Measurements from ENCODE around the gene NIPSNAP2.
"Not testable (repeated sequence)": the region's sequence is repeated elsewhere in the genome, so short reads cannot be mapped to it uniquely, and the experiment has no call there.

The NIPSNAP2 gene

GRCh38 chr7:56009695-56010094 lies 45.3 kb downstream of the NIPSNAP2 start:
- H3K27ac Mint-ChIP-seq, result no peak overlapping the region
- peaks cover 20% of the 10 kb centered on the region for H3K36me3 Mint-ChIP-seq (ENCODE audit: low read depth)
- H3K27me3 Mint-ChIP-seq, result no peaks in the 10 kb centered on the region
- no peak overlapping the region for H3K4me3 Mint-ChIP-seq
- no peaks in the 10 kb centered on the region for H3K9me3 Mint-ChIP-seq
- no peaks in the 10 kb centered on the region for H3K4me1 Mint-ChIP-seq (ENCODE audit: low read depth)

GRCh38 chr7:56017015-56017414 lies 52.6 kb downstream of the NIPSNAP2 start:
- peaks cover 27% of the 10 kb centered on the region for H3K36me3 Mint-ChIP-seq (ENCODE audit: low read depth)
- not testable (repeated sequence) for H3K27me3 Mint-ChIP-seq; H3K27ac Mint-ChIP-seq; H3K4me3 Mint-ChIP-seq; H3K9me3 Mint-ChIP-seq; H3K4me1 Mint-ChIP-seq (ENCODE audit: low read depth)

- Mint-ChIP-seq H3K9me3 (no peaks in the 10 kb centered on the region), H3K4me3 (no peak overlapping the region), H3K27me3 (no peaks in the 10 kb centered on the region), H3K4me1 (ENCODE audit: low read depth) (no peaks in the 10 kb centered on the region), H3K27ac (no peak overlapping the region), H3K36me3 (ENCODE audit: low read depth) (peaks cover 22% of the 10 kb centered on the region)
Observed at GRCh38 chr7:56019501-56019900, 55.1 kb downstream of the NIPSNAP2 start.

DNA sequence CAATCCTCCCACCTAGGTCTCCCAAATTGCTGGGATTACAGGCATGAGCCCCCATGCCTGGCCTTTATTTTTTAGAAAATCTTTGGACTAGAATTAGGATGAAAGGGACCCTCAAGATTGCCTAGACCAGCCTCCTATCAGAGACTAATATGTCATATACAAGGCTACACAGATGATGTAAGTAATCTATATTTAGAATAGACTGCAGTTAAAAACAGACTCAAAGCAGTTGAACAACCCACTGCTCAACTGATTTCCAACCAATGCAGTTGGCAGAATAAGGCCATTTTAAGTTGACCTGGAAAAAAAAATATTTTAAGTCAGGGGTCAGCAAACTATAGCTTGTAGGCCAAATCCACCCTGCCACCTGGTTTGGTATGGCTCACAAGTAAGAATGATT lies 59.1 kb downstream of the NIPSNAP2 start:
- H3K4me1 Mint-ChIP-seq (ENCODE audit: low read depth), result no peaks in the 10 kb centered on the region
- peaks cover 31% of the 10 kb centered on the region for H3K36me3 Mint-ChIP-seq (ENCODE audit: low read depth)
- no peaks in the 10 kb centered on the region for H3K27me3 Mint-ChIP-seq
- H3K9me3 Mint-ChIP-seq, result no peaks in the 10 kb centered on the region
- no peak overlapping the region for H3K27ac Mint-ChIP-seq
- no peak overlapping the region for H3K4me3 Mint-ChIP-seq

GRCh38 chr7:56026538-56026937 lies 62.2 kb downstream of the NIPSNAP2 start:
- Mint-ChIP-seq H3K9me3 (no peaks in the 10 kb centered on the region), H3K27me3 (no peaks in the 10 kb centered on the region), H3K4me3 (no peak overlapping the region), H3K36me3 (ENCODE audit: low read depth) (peaks cover 47% of the 10 kb centered on the region), H3K27ac (no peak overlapping the region), H3K4me1 (ENCODE audit: low read depth) (peaks cover under 1% of the 10 kb centered on the region)

- no peak overlapping the region for H3K27ac Mint-ChIP-seq
- no peak overlapping the region for H3K4me3 Mint-ChIP-seq
- no peaks in the 10 kb centered on the region for H3K27me3 Mint-ChIP-seq
- H3K4me1 Mint-ChIP-seq (ENCODE audit: low read depth), result peaks cover 13% of the 10 kb centered on the region
- no peaks in the 10 kb centered on the region for H3K9me3 Mint-ChIP-seq
- H3K36me3 Mint-ChIP-seq (ENCODE audit: low read depth), result peaks cover 48% of the 10 kb centered on the region
Observed at GRCh38 chr7:56028942-56029630, 64.7 kb downstream of the NIPSNAP2 start.

- no peak overlapping the region for H3K27ac Mint-ChIP-seq
- H3K4me1 Mint-ChIP-seq (ENCODE audit: low read depth), result peaks cover 13% of the 10 kb centered on the region
- peaks cover 44% of the 10 kb centered on the region for H3K36me3 Mint-ChIP-seq (ENCODE audit: low read depth)
- no peaks in the 10 kb centered on the region for H3K9me3 Mint-ChIP-seq
- no peak overlapping the region for H3K4me3 Mint-ChIP-seq
- no peaks in the 10 kb centered on the region for H3K27me3 Mint-ChIP-seq
Observed at GRCh38 chr7:56030340-56030739, 66.0 kb downstream of the NIPSNAP2 start.

DNA sequence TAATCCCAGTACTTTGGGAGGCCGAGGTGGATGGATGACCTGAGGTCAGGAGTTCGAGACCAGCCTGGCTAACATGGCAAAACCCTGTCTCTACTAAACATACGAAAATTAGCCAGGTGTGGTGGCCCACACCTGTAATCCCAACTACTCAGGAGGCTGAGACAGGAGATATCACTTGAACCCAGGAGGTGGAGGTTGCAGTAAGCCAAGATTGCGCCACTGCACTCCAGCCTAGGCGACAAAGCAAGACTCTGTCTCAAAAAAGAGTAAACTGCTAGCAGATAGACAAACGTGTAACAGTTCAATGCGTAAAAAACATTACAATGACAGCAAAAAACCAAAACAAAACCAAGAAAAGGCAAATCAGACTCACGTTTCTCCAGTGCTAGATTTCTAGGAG lies 67.2 kb downstream of the NIPSNAP2 start:
- H3K27me3 Mint-ChIP-seq, H3K27ac Mint-ChIP-seq, H3K9me3 Mint-ChIP-seq: not testable (repeated sequence)
- H3K36me3 Mint-ChIP-seq (ENCODE audit: low read depth), result peaks cover 38% of the 10 kb centered on the region
- peaks cover 13% of the 10 kb centered on the region for H3K4me1 Mint-ChIP-seq (ENCODE audit: low read depth)
- H3K4me3 Mint-ChIP-seq, result peak overlapping the region; percentile 12

- not testable (repeated sequence) for H3K27ac Mint-ChIP-seq, H3K9me3 Mint-ChIP-seq, H3K27me3 Mint-ChIP-seq
- H3K36me3 Mint-ChIP-seq (ENCODE audit: low read depth), result peaks cover 35% of the 10 kb centered on the region
- peaks cover 13% of the 10 kb centered on the region for H3K4me1 Mint-ChIP-seq (ENCODE audit: low read depth)
- peak overlapping the region; percentile 32 for H3K4me3 Mint-ChIP-seq
Observed at GRCh38 chr7:56032578-56032977, 68.2 kb downstream of the NIPSNAP2 start.

GRCh38 chr7:56033671-56034432 lies 69.5 kb downstream of the NIPSNAP2 start:
- Mint-ChIP-seq H3K27me3 (no peaks in the 10 kb centered on the region), H3K9me3 (no peaks in the 10 kb centered on the region), H3K36me3 (ENCODE audit: low read depth) (peaks cover 26% of the 10 kb centered on the region), H3K4me3 (peak overlapping the region; percentile 92), H3K27ac (peak overlapping the region; percentile 90), H3K4me1 (ENCODE audit: low read depth) (peaks cover 13% of the 10 kb centered on the region)

- Mint-ChIP-seq H3K27ac (no peak overlapping the region), H3K36me3 (ENCODE audit: low read depth) (peaks cover 13% of the 10 kb centered on the region), H3K4me1 (ENCODE audit: low read depth) (no peaks in the 10 kb centered on the region), H3K4me3 (no peak overlapping the region), H3K27me3 (no peaks in the 10 kb centered on the region), H3K9me3 (no peaks in the 10 kb centered on the region)
Observed at GRCh38 chr7:56040730-56041129, 76.3 kb downstream of the NIPSNAP2 start.

DNA sequence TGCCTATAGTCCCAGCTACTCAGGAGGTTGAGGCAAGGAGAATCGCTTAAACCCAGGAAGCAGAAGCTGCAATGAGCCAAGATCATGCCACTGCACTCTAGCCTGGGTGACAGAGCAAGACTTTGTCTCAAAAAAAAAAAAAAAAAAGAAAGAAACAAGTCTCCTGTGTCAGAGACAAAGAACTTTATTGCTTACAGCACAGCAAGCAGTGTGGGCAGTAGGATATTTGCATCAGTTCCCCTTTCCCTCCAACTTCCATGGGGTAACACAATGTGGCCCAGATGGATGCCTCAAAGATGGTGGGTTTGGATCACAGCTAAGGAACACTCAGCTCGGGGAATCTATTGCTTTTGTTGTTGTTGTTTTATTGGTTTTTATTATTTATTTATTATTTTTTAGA lies 81.4 kb downstream of the NIPSNAP2 start:
- H3K9me3 Mint-ChIP-seq, H3K4me3 Mint-ChIP-seq, H3K27me3 Mint-ChIP-seq, H3K27ac Mint-ChIP-seq: not testable (repeated sequence)
- Mint-ChIP-seq H3K4me1 (ENCODE audit: low read depth) (peaks cover 13% of the 10 kb centered on the region), H3K36me3 (ENCODE audit: low read depth) (peaks cover 21% of the 10 kb centered on the region)

DNA sequence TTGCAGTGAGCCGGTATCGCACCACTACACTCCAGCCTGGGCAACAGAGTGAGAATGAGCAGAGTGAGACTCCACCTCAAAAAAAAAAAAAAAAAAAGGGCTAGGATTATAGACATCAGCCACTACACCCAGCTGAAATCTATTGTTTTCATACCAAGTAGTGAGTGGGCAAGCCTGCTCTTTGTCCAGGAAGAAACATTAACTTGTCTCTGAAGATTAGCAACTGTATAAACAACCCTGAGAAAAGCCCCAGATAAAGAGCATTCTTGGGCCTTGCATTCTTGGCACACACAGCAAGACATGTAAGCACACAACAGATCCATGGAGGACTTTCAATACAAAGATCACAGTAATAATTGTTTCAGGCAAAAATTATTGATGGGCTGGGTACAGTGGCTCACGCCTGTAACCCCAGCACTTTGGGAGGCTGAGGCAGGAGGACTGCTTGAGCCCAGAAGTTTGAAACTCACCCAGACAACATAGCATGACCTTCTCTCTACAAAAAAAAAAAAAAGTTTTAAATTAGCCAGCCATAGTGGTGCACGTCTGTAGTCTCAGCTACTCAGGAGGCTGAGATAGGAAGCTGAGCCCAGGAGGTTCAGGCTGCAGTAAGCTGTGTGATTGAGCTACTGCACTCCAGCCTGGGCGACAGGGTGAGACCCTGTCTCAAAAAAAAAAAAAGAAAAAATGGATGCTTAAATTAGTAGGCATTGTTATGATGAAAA lies 82.5 kb downstream of the NIPSNAP2 start:
- Mint-ChIP-seq H3K4me1 (ENCODE audit: low read depth) (peaks cover 13% of the 10 kb centered on the region), H3K9me3 (no peaks in the 10 kb centered on the region), H3K36me3 (ENCODE audit: low read depth) (peaks cover 23% of the 10 kb centered on the region), H3K4me3 (no peak overlapping the region), H3K27me3 (no peaks in the 10 kb centered on the region), H3K27ac (no peak overlapping the region)

GRCh38 chr7:56047446-56048116 lies 83.2 kb downstream of the NIPSNAP2 start:
- Mint-ChIP-seq H3K4me1 (ENCODE audit: low read depth) (peaks cover 13% of the 10 kb centered on the region), H3K36me3 (ENCODE audit: low read depth) (peaks cover 22% of the 10 kb centered on the region)
- H3K4me3 Mint-ChIP-seq, H3K27me3 Mint-ChIP-seq, H3K9me3 Mint-ChIP-seq, H3K27ac Mint-ChIP-seq: not testable (repeated sequence)

GRCh38 chr7:56048245-56048644 lies 83.9 kb downstream of the NIPSNAP2 start:
- Mint-ChIP-seq H3K4me3 (peak overlapping the region; percentile 16), H3K27ac (no peak overlapping the region), H3K27me3 (no peaks in the 10 kb centered on the region), H3K36me3 (ENCODE audit: low read depth) (peaks cover 29% of the 10 kb centered on the region), H3K9me3 (no peaks in the 10 kb centered on the region), H3K4me1 (ENCODE audit: low read depth) (peaks cover 19% of the 10 kb centered on the region)

All from stimulated activated naive CD8-positive, alpha-beta T cell treated with anti-CD3 and anti-CD28 coated beads, Interleukin-15, Interleukin-2, amounts not matched to agents 100 ng/mL and 50 ng/mL, for 24 hours (primary cell).